WTC11 (cell line): ENCODE data around the gene ZNRF2.

Experiments used
- ESRRA ChIP-seq: sonication (generic); formaldehyde crosslinking; IDR thresholded peaks from 2 replicates; pipeline ENCODE4 v1.8.1; 2022; ENCODE audit warnings: mild to moderate bottlenecking, missing genetic modification reagents, borderline replicate concordance
- JUN ChIP-seq: sonication (generic); formaldehyde crosslinking; IDR thresholded peaks from 2 replicates; pipeline ENCODE4 v1.8.0; 2023; ENCODE audit warnings: mild to moderate bottlenecking, missing genetic modification reagents
- MXD4 ChIP-seq: fragments of 250-450 bp; sonication (Bioruptor Pico); IDR thresholded peaks from 2 replicates; pipeline ENCODE4 v1.8.0; 2021; ENCODE audit warnings: mild to moderate bottlenecking, moderate library complexity, borderline replicate concordance
- ZNF121 ChIP-seq: sonication (generic); formaldehyde crosslinking; IDR thresholded peaks from 2 replicates; pipeline ENCODE4 v1.8.0; 2023; ENCODE audit warnings: missing genetic modification reagents
- ZNF317 ChIP-seq: sonication (generic); formaldehyde crosslinking; IDR thresholded peaks from 2 replicates; pipeline ENCODE4 v1.8.1; 2023; ENCODE audit warnings: low read depth, mild to moderate bottlenecking, moderate library complexity, missing genetic modification reagents, borderline replicate concordance
- TF ChIP-seq, protein P1 (sequence below): fragments of 200-600 bp; IDR thresholded peaks from 2 replicates; pipeline ENCODE4 v1.8.0; 2022; ENCODE audit warnings: antibody characterized with exemption

DNA sequence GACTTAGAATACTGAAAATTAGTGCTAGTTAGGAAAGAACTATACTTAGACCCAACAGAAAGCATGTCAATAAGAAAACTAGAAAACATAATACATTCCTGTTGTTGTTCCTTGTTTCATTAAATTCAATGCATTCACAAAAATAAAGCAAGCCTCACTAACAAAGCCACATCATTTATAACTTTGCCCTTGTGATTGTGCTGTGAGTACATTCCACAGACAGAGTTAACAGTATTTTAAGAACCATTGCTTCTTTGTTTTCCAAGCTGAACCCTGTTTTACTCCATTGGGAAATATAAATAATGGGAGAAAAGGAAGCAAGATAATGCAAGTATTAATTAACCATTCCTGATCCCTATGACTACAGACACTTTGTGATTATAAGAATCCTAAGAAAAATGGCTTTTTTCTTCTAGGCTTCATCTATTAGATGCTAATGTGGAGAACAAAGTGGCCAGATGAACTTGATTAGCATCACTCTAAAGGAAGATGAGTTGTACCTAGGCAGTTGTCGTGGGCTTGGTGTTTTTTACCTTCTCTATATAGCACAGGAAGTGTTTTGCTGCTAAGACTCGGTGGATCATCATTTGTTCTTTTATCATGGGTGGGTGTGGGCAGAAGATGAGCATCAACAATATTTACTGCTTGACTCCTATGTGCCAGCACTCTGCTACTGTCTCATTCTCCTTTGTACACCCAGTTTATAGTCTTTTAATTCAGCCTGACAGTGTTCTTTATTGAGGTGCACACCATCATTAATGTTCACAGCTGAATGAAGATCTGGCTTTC lies 34.2 kb upstream of the ZNRF2 start:
- TF ChIP-seq JUN (CRISPR knock-in tag) (no peak), ZNF317 (CRISPR knock-in tag) (no peak), ZNF121 (CRISPR knock-in tag) (no peak), MXD4 (CRISPR knock-in tag) (no peak), ESRRA (CRISPR knock-in tag) (no peak)
- TF ChIP-seq, protein P1, sequence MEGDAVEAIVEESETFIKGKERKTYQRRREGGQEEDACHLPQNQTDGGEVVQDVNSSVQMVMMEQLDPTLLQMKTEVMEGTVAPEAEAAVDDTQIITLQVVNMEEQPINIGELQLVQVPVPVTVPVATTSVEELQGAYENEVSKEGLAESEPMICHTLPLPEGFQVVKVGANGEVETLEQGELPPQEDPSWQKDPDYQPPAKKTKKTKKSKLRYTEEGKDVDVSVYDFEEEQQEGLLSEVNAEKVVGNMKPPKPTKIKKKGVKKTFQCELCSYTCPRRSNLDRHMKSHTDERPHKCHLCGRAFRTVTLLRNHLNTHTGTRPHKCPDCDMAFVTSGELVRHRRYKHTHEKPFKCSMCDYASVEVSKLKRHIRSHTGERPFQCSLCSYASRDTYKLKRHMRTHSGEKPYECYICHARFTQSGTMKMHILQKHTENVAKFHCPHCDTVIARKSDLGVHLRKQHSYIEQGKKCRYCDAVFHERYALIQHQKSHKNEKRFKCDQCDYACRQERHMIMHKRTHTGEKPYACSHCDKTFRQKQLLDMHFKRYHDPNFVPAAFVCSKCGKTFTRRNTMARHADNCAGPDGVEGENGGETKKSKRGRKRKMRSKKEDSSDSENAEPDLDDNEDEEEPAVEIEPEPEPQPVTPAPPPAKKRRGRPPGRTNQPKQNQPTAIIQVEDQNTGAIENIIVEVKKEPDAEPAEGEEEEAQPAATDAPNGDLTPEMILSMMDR, result no peak
